T47D (cell line): ENCODE measurements around the gene LDB2.

Experiments
- DNase-seq, 2 experiments: peaks; one replicate each; pipeline versions ENCODE4 v3.0.0 to v3.0.0-alpha.2; 2011 to 2012; ENCODE audit warnings: low read depth in 1 of 2, low spot score in 1 of 2
- JUND ChIP-seq: IDR thresholded peaks from 2 replicates; pipeline ENCODE4 v1.6.1; 2012; ENCODE audit warnings: low read depth
- in situ Hi-C: cut with HindIII; loops from 2 replicates; pipeline ENCODE4 v1.10.0; 2016; ENCODE audit warnings: low sequenced_read_pairs, low pct_unique_long_range_greater_than_20kb

The LDB2 gene

GRCh38 chr4:16827794-16828724 lies 70.4 kb downstream of the LDB2 start:
- no peak for TF ChIP-seq JUND
- no peak for DNase-seq
- in situ Hi-C loops = no loop called here

GRCh38 chr4:16827045-16827444 lies 71.4 kb downstream of the LDB2 start:
- in situ Hi-C loops = no loop called here
- TF ChIP-seq JUND = no peak

GRCh38 chr4:16826406-16826910 lies 72.0 kb downstream of the LDB2 start:
- in situ Hi-C loops = no loop called here
- DNase-seq = no peak
- no peak for TF ChIP-seq JUND

More at GRCh38 chr4:16827045-16827444, 71.4 kb downstream of the LDB2 start:
- no peak for DNase-seq

GRCh38 chr4:16824278-16824806 lies 74.1 kb downstream of the LDB2 start:
- in situ Hi-C loops = no loop called here
- DNase-seq = no peak
- TF ChIP-seq JUND = no peak

- in situ Hi-C loops = no loop called here
- no peak for DNase-seq
- TF ChIP-seq JUND = no peak
Measured at GRCh38 chr4:16820329-16820728, 78.1 kb downstream of the LDB2 start.

- TF ChIP-seq JUND = no peak
- no peak for DNase-seq
- in situ Hi-C loops = no loop called here
Measured at GRCh38 chr4:16819652-16820051, 78.8 kb downstream of the LDB2 start.

- TF ChIP-seq JUND = no peak
- in situ Hi-C loops = no loop called here
- DNase-seq = no peak
Measured at GRCh38 chr4:16818005-16818404, 80.4 kb downstream of the LDB2 start.

GRCh38 chr4:16817286-16817685 lies 81.2 kb downstream of the LDB2 start:
- TF ChIP-seq JUND = no peak
- DNase-seq = no peak
- in situ Hi-C loops = no loop called here

- in situ Hi-C loops = no loop called here
- TF ChIP-seq JUND = no peak
- DNase-seq = no peak
Measured at GRCh38 chr4:16814361-16814760, 84.1 kb downstream of the LDB2 start.

GRCh38 chr4:16812041-16812440 lies 86.4 kb downstream of the LDB2 start:
- TF ChIP-seq JUND = no peak
- in situ Hi-C loops = no loop called here
- DNase-seq = no peak

GRCh38 chr4:16809943-16810342 lies 88.5 kb downstream of the LDB2 start:
- in situ Hi-C loops = no loop called here
- DNase-seq = no peak
- TF ChIP-seq JUND = no peak

GRCh38 chr4:16809064-16809463 lies 89.4 kb downstream of the LDB2 start:
- no peak for TF ChIP-seq JUND
- in situ Hi-C loops = no loop called here
- no peak for DNase-seq

GRCh38 chr4:16807355-16807754 lies 91.1 kb downstream of the LDB2 start:
- in situ Hi-C loops = no loop called here
- DNase-seq = no peak

More at GRCh38 chr4:16807355-16807754, 91.1 kb downstream of the LDB2 start:
- TF ChIP-seq JUND = no peak
